HG03342 (cell line): ENCODE measurements around the gene MED12.
A peak's percentile ranks its signal among the peaks of the same experiment; 100 is the strongest.
"Not testable (repeated sequence)": the region's sequence is repeated elsewhere in the genome, so short reads cannot be mapped to it uniquely, and the experiment has no call there.

Experiments used
- ATAC-seq: cut with Tn5 transposase; IDR thresholded peaks from one replicate; pipeline ENCODE4 v1.9.1; 2021; ENCODE audit warnings: mild to moderate bottlenecking, moderate library complexity; ENCODE audit not compliant: unreplicated experiment

The MED12 gene

DNA sequence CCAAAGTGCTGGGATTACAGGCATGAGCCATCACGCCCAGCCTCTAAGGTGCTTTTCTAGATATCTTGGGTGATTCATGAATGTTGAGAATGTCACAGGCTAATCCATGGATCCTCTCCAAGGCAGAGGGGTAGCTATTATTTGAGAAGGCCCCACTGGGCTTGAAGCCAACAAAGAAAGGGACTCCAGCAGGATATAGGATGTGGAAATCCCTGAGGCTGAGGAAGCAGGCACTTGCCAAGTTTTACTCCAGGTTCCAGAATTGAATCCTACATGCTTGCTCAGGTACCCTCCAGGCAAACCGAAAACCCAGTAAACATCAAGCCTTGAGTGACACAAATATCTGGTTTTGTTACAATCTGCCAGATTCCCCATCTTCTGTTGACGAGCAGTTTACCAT lies 42.1 kb downstream of the MED12 start:
- ATAC-seq: no peak

GRCh38 chrX:71162981-71163380 lies 44.6 kb downstream of the MED12 start:
- no peak for ATAC-seq

GRCh38 chrX:71164071-71164470 lies 45.7 kb downstream of the MED12 start:
- no peak for ATAC-seq

GRCh38 chrX:71166461-71166860 lies 48.1 kb downstream of the MED12 start:
- no peak for ATAC-seq

GRCh38 chrX:71167031-71167781 lies 48.8 kb downstream of the MED12 start:
- ATAC-seq: no peak

GRCh38 chrX:71168134-71168533 lies 49.7 kb downstream of the MED12 start:
- ATAC-seq: no peak

GRCh38 chrX:71169586-71169985 lies 51.2 kb downstream of the MED12 start:
- no peak for ATAC-seq

GRCh38 chrX:71170660-71171059 lies 52.3 kb downstream of the MED12 start:
- no peak for ATAC-seq

DNA sequence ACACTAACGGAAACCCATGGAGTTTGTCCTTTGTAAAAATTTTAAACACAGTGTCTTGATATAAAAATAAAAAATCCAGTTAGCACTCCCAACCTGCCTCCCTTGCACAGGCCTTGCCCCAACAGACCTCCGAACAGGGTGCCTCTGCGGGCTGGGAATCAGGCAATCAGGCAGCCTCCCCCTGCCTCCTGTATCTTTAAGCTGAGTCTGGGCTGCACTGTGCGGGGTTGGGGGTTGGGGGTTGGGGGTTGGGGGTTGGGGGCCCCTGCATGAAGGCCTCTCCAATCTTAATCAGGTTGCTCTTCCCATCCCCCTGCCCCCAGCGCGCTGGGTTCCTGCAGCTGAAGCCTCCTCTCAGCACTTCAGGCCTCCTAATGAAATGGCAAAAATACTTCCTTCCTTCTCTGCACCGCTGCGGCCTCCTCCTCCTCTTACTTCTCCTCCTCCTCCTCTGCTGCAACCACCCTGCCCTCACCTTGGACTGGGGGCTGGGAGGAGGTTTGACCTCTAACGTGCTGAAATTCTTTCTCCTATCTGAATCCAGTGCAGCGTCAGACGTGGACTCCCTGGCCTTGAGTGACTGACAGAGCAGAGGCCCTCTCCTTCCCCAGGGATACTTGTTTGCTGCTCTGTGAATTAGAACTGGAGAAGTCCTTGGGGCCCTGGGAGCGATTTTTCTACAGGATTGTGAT lies 52.9 kb downstream of the MED12 start:
- ATAC-seq: no peak

GRCh38 chrX:71173440-71173839 lies 55.0 kb downstream of the MED12 start:
- no peak for ATAC-seq

DNA sequence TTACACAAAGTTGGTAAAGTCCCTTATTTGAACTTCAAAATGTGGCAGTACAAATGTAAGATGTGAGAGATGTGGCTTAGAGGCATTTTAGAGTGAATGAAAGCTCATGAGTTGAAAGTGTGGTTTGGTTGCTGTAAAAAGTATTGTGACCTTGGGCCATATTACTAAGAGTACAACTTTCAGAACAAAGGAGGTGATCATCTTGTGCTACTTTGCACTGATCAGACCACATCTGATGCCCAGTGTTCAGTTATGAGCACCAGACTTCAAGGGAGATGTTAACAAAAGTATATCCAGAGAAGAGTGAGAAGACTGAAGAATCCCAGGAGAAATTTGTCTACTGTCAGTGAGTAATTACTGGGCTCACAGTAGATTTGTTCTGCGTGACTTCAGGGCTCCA lies 56.4 kb downstream of the MED12 start:
- ATAC-seq: no peak

DNA sequence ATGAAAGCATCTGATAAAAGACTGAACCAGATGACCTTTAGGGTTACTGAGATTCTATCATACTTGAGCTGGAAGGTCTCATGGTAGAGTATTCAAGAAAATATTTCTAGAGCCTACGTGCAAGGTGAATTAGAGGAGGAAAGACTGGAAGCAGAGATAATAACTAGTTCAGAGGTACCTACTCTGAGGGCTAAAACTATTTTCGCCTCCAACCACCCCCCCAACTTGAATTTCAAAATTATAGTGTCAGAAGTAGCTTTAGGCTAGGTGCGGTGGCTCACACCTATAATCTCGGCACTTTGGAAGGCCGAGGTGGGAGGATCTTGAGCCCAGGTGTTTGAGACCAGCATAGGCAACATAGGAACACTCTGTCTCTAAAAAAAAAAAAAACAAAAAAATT lies 57.1 kb downstream of the MED12 start:
- ATAC-seq: no peak

DNA sequence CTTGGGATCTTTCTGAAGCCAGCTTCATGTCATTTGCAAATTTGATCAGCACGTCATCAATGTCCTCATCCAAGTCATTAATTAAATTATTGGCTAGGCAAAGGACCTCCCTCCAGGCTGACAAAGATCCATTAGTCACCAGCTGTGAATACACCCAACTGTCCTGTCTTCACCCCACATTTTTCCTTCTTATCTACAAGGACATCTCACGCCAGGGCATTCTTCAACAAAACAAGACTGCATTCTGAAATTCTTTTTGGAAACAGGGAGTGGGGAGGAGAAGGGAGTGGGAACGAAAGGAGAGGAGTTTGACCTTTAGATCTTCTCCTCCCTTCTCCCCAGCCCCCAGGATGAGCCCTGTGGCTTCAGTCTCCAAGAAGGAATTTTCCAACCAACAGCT lies 58.9 kb downstream of the MED12 start:
- no peak for ATAC-seq

- no peak for ATAC-seq
Observed at GRCh38 chrX:71178908-71179307, 60.5 kb downstream of the MED12 start.

- ATAC-seq: not testable (repeated sequence)
Observed at GRCh38 chrX:71180579-71181265, 62.3 kb downstream of the MED12 start.

DNA sequence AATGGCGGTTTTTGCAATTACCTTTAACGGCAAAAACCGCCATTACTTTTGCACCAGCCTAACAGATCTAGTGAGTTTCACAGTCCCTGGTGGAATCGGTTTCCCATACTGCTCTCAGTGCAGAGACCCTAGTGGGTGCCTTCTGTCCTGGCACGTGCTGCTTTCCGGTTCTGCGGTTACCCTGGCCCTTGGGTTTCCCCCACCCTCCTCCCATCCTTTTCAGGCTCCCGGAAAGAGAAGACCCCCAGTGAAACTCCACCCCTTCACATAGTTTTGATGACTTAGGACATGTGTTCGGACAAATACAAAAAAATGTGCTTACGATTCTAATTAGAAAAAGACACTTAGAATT lies 63.1 kb downstream of the MED12 start:
- peak; percentile 26 for ATAC-seq

DNA sequence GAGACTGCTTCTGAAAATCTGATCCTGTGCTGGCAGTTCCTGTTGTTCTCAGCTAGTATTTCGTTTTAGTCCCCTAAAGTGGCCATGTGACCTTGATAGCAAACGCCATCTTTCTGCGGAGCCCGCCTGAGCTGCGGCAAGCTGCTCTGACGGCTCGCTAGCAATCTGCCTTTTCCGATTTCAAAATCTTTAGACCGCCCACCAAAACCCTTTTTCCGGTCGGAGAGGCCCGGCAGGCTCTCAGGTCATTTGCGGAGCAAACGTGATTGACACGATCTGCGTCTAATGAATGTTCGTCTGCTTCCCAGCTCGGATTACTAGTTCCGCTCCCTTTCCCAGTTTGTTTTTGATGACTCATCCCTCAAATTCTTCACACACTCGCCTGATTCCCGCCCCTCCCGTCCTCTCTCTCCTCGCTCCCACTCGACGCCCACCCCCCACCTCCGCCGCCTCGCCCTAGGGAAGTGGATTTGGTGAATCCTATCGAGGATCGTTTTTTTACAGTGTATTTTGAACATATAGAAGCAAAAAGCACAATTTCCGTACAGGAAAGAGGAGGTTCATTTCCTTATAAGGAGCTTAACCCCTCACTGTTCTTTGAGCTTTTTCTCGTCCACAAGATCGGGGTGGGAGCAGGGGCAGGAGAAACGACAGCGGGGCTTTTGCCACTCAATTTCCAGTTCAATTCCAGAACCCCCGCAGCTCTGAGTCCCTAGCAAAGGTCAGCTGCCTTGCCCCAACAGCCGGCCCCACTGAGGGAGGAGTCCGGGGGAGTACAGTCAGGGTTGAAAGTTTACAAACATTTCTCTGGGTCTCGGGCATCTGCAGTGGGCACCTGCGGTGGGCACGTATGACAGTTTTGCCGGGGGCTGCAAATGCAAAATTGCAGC lies 63.8 kb downstream of the MED12 start:
- peak; percentile 82 for ATAC-seq

DNA sequence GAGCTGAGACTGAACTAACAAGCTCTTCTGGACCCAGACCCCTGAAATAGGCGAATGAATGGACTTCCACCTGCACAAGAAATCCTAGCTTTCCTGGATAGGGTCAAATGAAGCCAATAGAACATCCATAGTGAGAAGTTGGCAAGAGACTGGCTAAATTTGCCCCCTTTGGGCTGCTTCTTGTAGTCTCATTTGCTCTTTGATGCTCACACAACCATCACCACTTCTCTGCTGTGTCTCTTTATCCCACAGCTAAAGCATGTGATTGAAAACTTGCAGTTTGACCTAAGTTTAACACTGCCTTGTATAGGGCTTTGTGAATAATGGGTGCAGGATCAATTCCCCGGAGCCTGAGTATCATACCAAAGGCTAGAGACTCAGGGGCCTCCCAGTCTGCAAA lies 64.5 kb downstream of the MED12 start:
- ATAC-seq: no peak

DNA sequence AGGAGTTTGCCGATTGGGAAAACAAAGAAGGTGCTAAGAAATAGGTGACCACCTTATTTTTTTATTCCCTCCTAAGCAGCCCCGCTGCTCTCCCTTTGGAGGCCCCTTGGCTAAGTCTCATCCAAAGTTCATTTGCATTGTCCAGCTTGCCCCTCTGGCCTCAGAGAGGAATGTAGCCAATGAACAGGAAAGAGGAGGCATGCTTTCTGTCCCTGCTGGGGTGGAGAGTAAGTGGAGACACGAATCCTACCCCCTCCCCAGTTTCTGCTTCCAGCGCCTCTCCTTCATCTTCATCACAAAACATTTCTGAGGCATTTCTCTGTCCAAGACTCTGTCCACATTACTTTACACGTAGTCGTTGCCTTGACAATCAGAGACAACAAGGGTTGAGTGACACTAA lies 64.9 kb downstream of the MED12 start:
- ATAC-seq: no peak

DNA sequence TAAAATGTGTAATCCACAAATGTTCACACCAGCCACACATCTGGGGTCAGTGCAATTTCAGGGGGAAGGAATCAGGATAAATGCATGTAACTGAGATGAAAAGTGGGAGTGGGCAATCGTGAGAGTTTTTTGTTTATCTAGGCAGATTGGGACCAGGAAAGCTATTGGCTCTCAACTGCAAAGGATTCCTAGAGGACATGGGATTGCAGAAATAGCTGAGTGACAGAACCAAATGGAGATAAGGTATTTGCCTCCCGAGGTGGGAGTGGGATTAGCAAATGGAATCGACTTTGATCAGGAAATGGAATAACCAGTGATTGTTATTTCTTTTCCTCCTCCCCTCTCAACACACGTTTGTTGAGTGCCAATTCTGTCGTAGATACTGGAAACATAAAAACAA lies 65.7 kb downstream of the MED12 start:
- no peak for ATAC-seq
